IMR-90 (cell line): Measurements from ENCODE around the gene PF4V1.

ENCODE experiments used
- BHLHE40 ChIP-seq: fragments of 150-350 bp; IDR thresholded peaks from 2 replicates; pipeline ENCODE4 v1.6.1; 2016; ENCODE audit warnings: mild to moderate bottlenecking, low read depth, low read length
- CEBPB ChIP-seq: IDR thresholded peaks from 2 replicates; pipeline ENCODE4 v1.6.1; 2012; ENCODE audit warnings: low read depth, low read length, improper control_type of control experiment
- CHD1 ChIP-seq: IDR thresholded peaks from 2 replicates; pipeline ENCODE4 v1.6.1; 2012; ENCODE audit warnings: low read depth, low read length, improper control_type of control experiment
- ELK1 ChIP-seq: fragments of 150-350 bp; IDR thresholded peaks from 2 replicates; pipeline ENCODE4 v1.6.1; 2016; ENCODE audit warnings: low read depth, mild to moderate bottlenecking, low read length, moderate library complexity, borderline replicate concordance
- FOS ChIP-seq: fragments of 150-350 bp; IDR thresholded peaks from 2 replicates; pipeline ENCODE4 v1.6.1; 2016; ENCODE audit warnings: low read depth, low read length
- MAFK ChIP-seq: IDR thresholded peaks from 2 replicates; pipeline ENCODE4 v1.6.1; 2012; ENCODE audit warnings: low read depth, low read length, improper control_type of control experiment
- MAZ ChIP-seq: IDR thresholded peaks from 2 replicates; pipeline ENCODE4 v1.6.1; 2012; ENCODE audit warnings: low read depth, mild to moderate bottlenecking, low read length, improper control_type of control experiment, moderate library complexity, borderline replicate concordance
- MXI1 ChIP-seq: IDR thresholded peaks from 2 replicates; pipeline ENCODE4 v1.6.1; 2012; ENCODE audit warnings: low read depth, mild to moderate bottlenecking, low read length, moderate library complexity, borderline replicate concordance
- POLR2A ChIP-seq: IDR thresholded peaks from 2 replicates; pipeline ENCODE4 v1.6.1; 2012; ENCODE audit warnings: mild to moderate bottlenecking, low read depth, low read length
- RAD21 ChIP-seq: IDR thresholded peaks from 2 replicates; pipeline ENCODE4 v1.6.1; 2012; ENCODE audit warnings: low read length, improper control_type of control experiment
- TF ChIP-seq, protein P1 (sequence below): conservative IDR thresholded peaks from 2 replicates; pipeline ENCODE4 v1.5.1; 2012; ENCODE audit warnings: mild to moderate bottlenecking, low read depth, low read length, improper control_type of control experiment
- TF ChIP-seq, protein P2 (sequence below): fragments of 150-350 bp; IDR thresholded peaks from 2 replicates; pipeline ENCODE4 v1.6.1; 2017; ENCODE audit warnings: mild to moderate bottlenecking, antibody characterized with exemption, low read length, low read depth

DNA sequence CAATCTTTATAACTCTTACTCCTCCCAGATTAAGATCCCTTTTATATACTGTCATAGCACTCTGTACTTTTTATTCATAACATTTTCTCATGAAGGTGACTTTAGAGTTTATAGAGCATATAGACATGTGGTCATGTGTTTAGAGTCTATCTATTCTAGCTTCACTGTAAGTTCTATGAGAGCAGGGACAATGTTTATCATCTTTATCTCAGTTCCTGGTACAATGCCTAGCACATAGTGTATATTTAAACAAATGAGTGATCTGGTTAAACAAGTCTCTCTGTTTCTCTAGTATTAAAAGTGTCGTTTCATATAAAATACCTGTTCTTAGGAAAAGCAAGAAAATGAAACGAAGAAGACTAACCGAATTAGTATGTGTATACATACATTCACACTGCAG is 13.4 kb upstream of the PF4V1 start:
- TF ChIP-seq POLR2A: no peak
- TF ChIP-seq, protein P1, sequence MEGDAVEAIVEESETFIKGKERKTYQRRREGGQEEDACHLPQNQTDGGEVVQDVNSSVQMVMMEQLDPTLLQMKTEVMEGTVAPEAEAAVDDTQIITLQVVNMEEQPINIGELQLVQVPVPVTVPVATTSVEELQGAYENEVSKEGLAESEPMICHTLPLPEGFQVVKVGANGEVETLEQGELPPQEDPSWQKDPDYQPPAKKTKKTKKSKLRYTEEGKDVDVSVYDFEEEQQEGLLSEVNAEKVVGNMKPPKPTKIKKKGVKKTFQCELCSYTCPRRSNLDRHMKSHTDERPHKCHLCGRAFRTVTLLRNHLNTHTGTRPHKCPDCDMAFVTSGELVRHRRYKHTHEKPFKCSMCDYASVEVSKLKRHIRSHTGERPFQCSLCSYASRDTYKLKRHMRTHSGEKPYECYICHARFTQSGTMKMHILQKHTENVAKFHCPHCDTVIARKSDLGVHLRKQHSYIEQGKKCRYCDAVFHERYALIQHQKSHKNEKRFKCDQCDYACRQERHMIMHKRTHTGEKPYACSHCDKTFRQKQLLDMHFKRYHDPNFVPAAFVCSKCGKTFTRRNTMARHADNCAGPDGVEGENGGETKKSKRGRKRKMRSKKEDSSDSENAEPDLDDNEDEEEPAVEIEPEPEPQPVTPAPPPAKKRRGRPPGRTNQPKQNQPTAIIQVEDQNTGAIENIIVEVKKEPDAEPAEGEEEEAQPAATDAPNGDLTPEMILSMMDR: no peak
- TF ChIP-seq MXI1: no peak
- no peak for TF ChIP-seq MAFK
- no peak for TF ChIP-seq CHD1
- TF ChIP-seq RAD21: no peak
- TF ChIP-seq, protein P2, sequence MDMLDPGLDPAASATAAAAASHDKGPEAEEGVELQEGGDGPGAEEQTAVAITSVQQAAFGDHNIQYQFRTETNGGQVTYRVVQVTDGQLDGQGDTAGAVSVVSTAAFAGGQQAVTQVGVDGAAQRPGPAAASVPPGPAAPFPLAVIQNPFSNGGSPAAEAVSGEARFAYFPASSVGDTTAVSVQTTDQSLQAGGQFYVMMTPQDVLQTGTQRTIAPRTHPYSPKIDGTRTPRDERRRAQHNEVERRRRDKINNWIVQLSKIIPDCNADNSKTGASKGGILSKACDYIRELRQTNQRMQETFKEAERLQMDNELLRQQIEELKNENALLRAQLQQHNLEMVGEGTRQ: no peak
- TF ChIP-seq MAZ: no peak
- no peak for TF ChIP-seq FOS
- no peak for TF ChIP-seq CEBPB
- no peak for TF ChIP-seq BHLHE40
- no peak for TF ChIP-seq ELK1
